Effector memory CD4-positive, alpha-beta T cell (primary cell): Measurements from ENCODE around the gene CENPP.

Source experiments
- DNase-seq, 3 donors: peaks; one replicate each; pipeline ENCODE4 v3.0.0-alpha.2; 2020
- H3K27ac ChIP-seq: 2 replicates; pipeline ENCODE4 v1.7.0; 2013; ENCODE audit warnings: mild to moderate bottlenecking, low read length, moderate library complexity; ENCODE audit not compliant: insufficient read depth, poor library complexity, severe bottlenecking
- H3K27me3 ChIP-seq: replicated peaks from 2 replicates; pipeline ENCODE4 v1.7.0; 2013; ENCODE audit warnings: mild to moderate bottlenecking, low read length; ENCODE audit not compliant: insufficient read depth, control insufficient read depth, poor library complexity, severe bottlenecking
- H3K36me3 ChIP-seq: 2 replicates; pipeline ENCODE4 v1.7.0; 2013; ENCODE audit warnings: mild to moderate bottlenecking, low read length, moderate library complexity; ENCODE audit not compliant: control insufficient read depth, insufficient read depth
- H3K4me1 ChIP-seq: 2 replicates; pipeline ENCODE4 v1.7.0; 2013; ENCODE audit warnings: low read length, mild to moderate bottlenecking; ENCODE audit not compliant: control insufficient read depth, insufficient read depth, poor library complexity, severe bottlenecking
- H3K4me3 ChIP-seq: 2 replicates; pipeline ENCODE4 v1.7.0; 2013; ENCODE audit warnings: low read length, low read depth, mild to moderate bottlenecking; ENCODE audit not compliant: insufficient read depth, poor library complexity, severe bottlenecking
- H3K9me3 ChIP-seq: 2 replicates; pipeline ENCODE4 v1.7.0; 2013; ENCODE audit warnings: mild to moderate bottlenecking, low read length, moderate library complexity; ENCODE audit not compliant: control insufficient read depth

The CENPP gene

GRCh38 chr9:92435263-92435662, 109.5 kb downstream of the CENPP start:
- Histone ChIP-seq H3K4me3 (no peak overlapping the region), H3K27me3 (no peaks in the 10 kb centered on the region), H3K36me3 (no peaks in the 10 kb centered on the region), H3K27ac (no peak overlapping the region), H3K4me1 (no peaks in the 10 kb centered on the region), H3K9me3 (no peaks in the 10 kb centered on the region)
- DNase-seq: no peak

- no peaks in the 10 kb centered on the region for H3K9me3 ChIP-seq
These were observed 113.3 kb downstream of the CENPP start for GRCh38 chr9:92438900-92439526.

GRCh38 chr9:92439921-92440750, 114.4 kb downstream of the CENPP start:
- no peaks in the 10 kb centered on the region for H3K4me1 ChIP-seq
- H3K4me3 ChIP-seq: no peak overlapping the region
- no peaks in the 10 kb centered on the region for H3K9me3 ChIP-seq
- no peaks in the 10 kb centered on the region for H3K27me3 ChIP-seq
- no peaks in the 10 kb centered on the region for H3K36me3 ChIP-seq
- no peak overlapping the region for H3K27ac ChIP-seq
- no peak for DNase-seq

More at GRCh38 chr9:92438900-92439526, 113.3 kb downstream of the CENPP start:
- Histone ChIP-seq H3K36me3 (no peaks in the 10 kb centered on the region), H3K27ac (no peak overlapping the region), H3K4me1 (no peaks in the 10 kb centered on the region), H3K4me3 (no peak overlapping the region), H3K27me3 (no peaks in the 10 kb centered on the region)
- no peak for DNase-seq

GRCh38 chr9:92440751-92441046, 114.9 kb downstream of the CENPP start:
- Histone ChIP-seq H3K9me3 (no peaks in the 10 kb centered on the region), H3K4me1 (no peaks in the 10 kb centered on the region), H3K4me3 (no peak overlapping the region), H3K27ac (no peak overlapping the region), H3K27me3 (no peaks in the 10 kb centered on the region), H3K36me3 (no peaks in the 10 kb centered on the region)
- DNase-seq: no peak

GRCh38 chr9:92444841-92445240, 119.1 kb downstream of the CENPP start:
- H3K36me3 ChIP-seq: no peaks in the 10 kb centered on the region
- no peak for DNase-seq
- H3K9me3 ChIP-seq: no peaks in the 10 kb centered on the region
- H3K4me1 ChIP-seq: no peaks in the 10 kb centered on the region
- H3K27ac ChIP-seq: no peak overlapping the region
- H3K4me3 ChIP-seq: no peak overlapping the region
- H3K27me3 ChIP-seq: no peaks in the 10 kb centered on the region

GRCh38 chr9:92446536-92446935, 120.8 kb downstream of the CENPP start:
- no peak overlapping the region for H3K27ac ChIP-seq
- H3K4me1 ChIP-seq: no peaks in the 10 kb centered on the region
- DNase-seq: no peak
- no peak overlapping the region for H3K4me3 ChIP-seq
- H3K9me3 ChIP-seq: no peaks in the 10 kb centered on the region
- no peaks in the 10 kb centered on the region for H3K27me3 ChIP-seq
- H3K36me3 ChIP-seq: no peaks in the 10 kb centered on the region

- no peak for DNase-seq
These were observed 129.5 kb downstream of the CENPP start for GRCh38 chr9:92455217-92455616.

GRCh38 chr9:92457576-92457975, 131.8 kb downstream of the CENPP start:
- Histone ChIP-seq H3K9me3 (no peaks in the 10 kb centered on the region), H3K27me3 (no peaks in the 10 kb centered on the region), H3K4me3 (no peak overlapping the region), H3K4me1 (no peaks in the 10 kb centered on the region), H3K27ac (no peak overlapping the region), H3K36me3 (no peaks in the 10 kb centered on the region)
- no peak for DNase-seq

More at GRCh38 chr9:92455217-92455616, 129.5 kb downstream of the CENPP start:
- H3K27ac ChIP-seq: no peak overlapping the region
- H3K4me1 ChIP-seq: no peaks in the 10 kb centered on the region
- no peaks in the 10 kb centered on the region for H3K9me3 ChIP-seq
- H3K27me3 ChIP-seq: no peaks in the 10 kb centered on the region
- H3K4me3 ChIP-seq: no peak overlapping the region
- H3K36me3 ChIP-seq: no peaks in the 10 kb centered on the region

- H3K4me3 ChIP-seq: no peak overlapping the region
- no peaks in the 10 kb centered on the region for H3K9me3 ChIP-seq
- H3K36me3 ChIP-seq: no peaks in the 10 kb centered on the region
- H3K27ac ChIP-seq: no peak overlapping the region
- no peaks in the 10 kb centered on the region for H3K27me3 ChIP-seq
- no peaks in the 10 kb centered on the region for H3K4me1 ChIP-seq
- no peak for DNase-seq
These were observed 137.6 kb downstream of the CENPP start for GRCh38 chr9:92463387-92463786.

GRCh38 chr9:92463984-92464383, 138.2 kb downstream of the CENPP start:
- no peaks in the 10 kb centered on the region for H3K9me3 ChIP-seq
- H3K4me3 ChIP-seq: no peak overlapping the region
- H3K36me3 ChIP-seq: no peaks in the 10 kb centered on the region
- H3K27me3 ChIP-seq: no peaks in the 10 kb centered on the region
- H3K27ac ChIP-seq: no peak overlapping the region
- no peak for DNase-seq
- H3K4me1 ChIP-seq: no peaks in the 10 kb centered on the region
